C4-2B (cell line): ENCODE measurements around the gene MACROD1.

ENCODE experiments used
- H3K27ac ChIP-seq: fragments of 450-650 bp; 2 replicates; pipeline ENCODE4 v1.5.1; 2017
- CTCF ChIP-seq: fragments of 450-650 bp; conservative IDR thresholded peaks from 2 replicates; pipeline ENCODE4 v1.5.1; 2017; ENCODE audit warnings: mild to moderate bottlenecking
- ZFX ChIP-seq: fragments of 450-650 bp; IDR thresholded peaks from 2 replicates; pipeline ENCODE4 v1.6.1; 2017

MACROD1 gene

GRCh38 chr11:64029773-64030172 is 136.1 kb downstream of the MACROD1 start:
- H3K27ac ChIP-seq, result no peak overlapping the region
- TF ChIP-seq ZFX (no peak), CTCF (no peak)

DNA sequence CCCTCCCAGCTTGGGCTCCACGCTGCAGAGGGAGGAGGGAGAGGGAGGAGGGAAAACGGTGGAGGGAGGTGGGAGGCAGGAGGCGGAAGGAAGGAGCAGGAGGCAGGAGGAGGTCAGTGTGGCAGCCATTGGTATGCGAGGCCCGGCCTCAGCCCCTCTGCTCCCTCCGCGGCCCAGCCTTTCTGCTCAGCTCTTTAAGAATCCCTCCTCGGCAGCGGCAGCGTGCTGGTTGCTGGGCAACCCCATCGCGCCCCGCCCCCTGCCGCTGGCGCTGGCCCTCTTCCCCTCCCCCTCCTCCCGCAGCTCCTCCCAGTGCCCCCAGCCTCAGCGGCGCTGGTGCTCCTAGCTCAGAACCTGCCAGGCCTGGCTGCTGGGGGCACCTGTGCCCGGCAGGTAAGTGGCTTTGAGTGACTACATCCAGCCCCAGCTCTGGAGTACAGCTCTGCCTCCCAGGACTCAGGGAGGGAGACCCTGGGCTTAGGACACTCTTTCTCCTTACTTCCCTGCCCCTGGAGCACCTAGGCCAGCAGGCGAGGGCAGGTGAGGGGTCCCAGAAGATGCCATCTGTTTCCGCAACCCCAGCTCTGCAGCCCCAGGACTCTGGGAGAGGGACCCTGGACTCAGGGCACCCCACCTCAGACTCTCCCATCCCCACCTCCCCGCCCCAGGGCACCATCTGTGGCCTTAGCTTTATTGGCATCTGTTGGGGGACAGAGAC is 137.4 kb downstream of the MACROD1 start:
- H3K27ac ChIP-seq, result no peak overlapping the region
- TF ChIP-seq ZFX, result no peak
- no peak for TF ChIP-seq CTCF

GRCh38 chr11:64027651-64028397 is 138.1 kb downstream of the MACROD1 start:
- TF ChIP-seq CTCF, result no peak
- TF ChIP-seq ZFX, result no peak
- H3K27ac ChIP-seq, result no peak overlapping the region

DNA sequence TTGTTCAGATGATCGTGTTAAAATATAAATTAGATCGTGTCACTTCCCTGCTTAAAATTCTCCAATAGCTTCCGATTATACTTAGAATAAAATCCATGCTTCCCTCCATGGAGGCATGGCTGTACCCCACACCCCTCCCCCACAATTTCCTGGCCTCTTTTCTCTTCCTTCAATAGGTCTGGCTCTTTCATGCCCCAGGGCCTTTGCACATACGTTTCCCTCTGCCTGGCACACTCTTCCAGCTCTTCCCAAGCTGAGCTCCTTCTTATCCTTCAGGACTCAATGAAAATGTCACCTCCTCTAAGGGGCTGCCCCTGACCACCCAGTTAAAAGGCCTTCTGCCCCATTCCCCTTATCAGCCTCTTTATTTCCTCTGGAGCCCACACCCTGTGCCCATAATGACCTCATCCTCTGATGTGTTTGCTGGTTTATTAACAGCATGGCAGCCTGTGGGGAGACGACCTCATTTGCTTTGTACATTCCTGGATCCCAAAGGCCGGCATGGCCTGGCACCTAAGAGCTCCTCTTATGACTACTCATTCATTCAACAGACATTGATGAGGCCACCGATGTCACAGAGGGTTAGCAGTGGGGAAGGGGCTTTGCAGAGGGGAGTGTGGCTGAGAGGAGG is 139.2 kb downstream of the MACROD1 start:
- H3K27ac ChIP-seq, result no peak overlapping the region
- TF ChIP-seq ZFX (no peak), CTCF (no peak)

DNA sequence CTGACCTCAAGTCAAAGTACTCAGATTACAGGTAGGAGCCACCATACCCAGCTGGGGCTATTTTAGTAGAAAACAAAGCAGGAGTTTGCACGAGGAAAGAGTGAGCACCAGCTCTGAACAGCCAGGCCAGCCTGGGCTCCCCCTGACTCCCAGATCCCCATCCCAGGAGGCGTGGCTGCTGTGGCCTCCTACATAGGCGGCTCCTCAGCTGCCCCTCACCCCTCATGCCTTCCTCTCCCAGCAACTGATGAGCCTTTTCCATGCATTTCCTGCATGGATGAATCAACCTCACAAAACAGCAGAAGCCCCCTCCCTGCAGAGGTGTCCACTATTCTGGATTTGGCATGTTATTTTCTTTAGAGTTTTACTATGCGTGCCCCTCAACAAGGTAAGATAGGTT is 140.7 kb downstream of the MACROD1 start:
- no peak overlapping the region for H3K27ac ChIP-seq
- no peak for TF ChIP-seq ZFX
- TF ChIP-seq CTCF, result no peak

- no peak overlapping the region for H3K27ac ChIP-seq
Observed at GRCh38 chr11:64023712-64024710, 141.9 kb downstream of the MACROD1 start.

More at GRCh38 chr11:64023712-64024710, 141.9 kb downstream of the MACROD1 start:
- TF ChIP-seq ZFX (no peak), CTCF (no peak)
